Cardiac fibroblast (primary cell): ENCODE results near the gene HDAC2.

ENCODE experiments used
- DNase-seq, 2 donors: peaks; one replicate each; pipeline versions ENCODE4 v3.0.0 to v3.0.0-alpha.2; 2010; ENCODE audit warnings: low read depth in 2 of 2
- H3K4me3 ChIP-seq, 2 donors: replicated peaks in 1 of 2; 1 replicate in 1 of 2; 2 replicates in 1 of 2; pipeline ENCODE4 v1.5.1; 2011; ENCODE audit warnings: low read depth in 2 of 2, low read length in 2 of 2, mild to moderate bottlenecking in 2 of 2, moderate library complexity in 1 of 2
- CTCF ChIP-seq: IDR thresholded peaks from one replicate; pipeline ENCODE4 v1.5.1; 2011; ENCODE audit warnings: low read depth, mild to moderate bottlenecking, low read length, inconsistent platforms

Gene HDAC2

GRCh38 chr6:113976806-113977205 lies 5.9 kb upstream of the HDAC2 start:
- H3K4me3 ChIP-seq: no peak overlapping the region
- no peak for TF ChIP-seq CTCF
- no peak for DNase-seq

GRCh38 chr6:113971741-113972140 lies 793 bp upstream of the HDAC2 start:
- peak; percentile 17 to 29 for DNase-seq
- H3K4me3 ChIP-seq: peak overlapping the region; percentile 90 to 99
- no peak for TF ChIP-seq CTCF

GRCh38 chr6:113969888-113970804 lies 802 bp downstream of the HDAC2 start:
- H3K4me3 ChIP-seq: peak overlapping the region; percentile 90 to 99
- no peak for TF ChIP-seq CTCF
- DNase-seq: peak; percentile 26 to 38

- peak overlapping the region in 1 of 2 donors; percentile 99 for H3K4me3 ChIP-seq
- no peak for TF ChIP-seq CTCF
- no peak for DNase-seq
These were observed 2.5 kb downstream of the HDAC2 start for GRCh38 chr6:113968472-113968871.

- TF ChIP-seq CTCF: no peak
- no peak overlapping the region for H3K4me3 ChIP-seq
- DNase-seq: no peak
These were observed 3.2 kb downstream of the HDAC2 start for GRCh38 chr6:113967777-113968176.

GRCh38 chr6:113960795-113961194 lies 10.2 kb downstream of the HDAC2 start:
- no peak for TF ChIP-seq CTCF
- DNase-seq: no peak
- no peak overlapping the region for H3K4me3 ChIP-seq
